ENCODE results near the gene EDEM3.

DNA sequence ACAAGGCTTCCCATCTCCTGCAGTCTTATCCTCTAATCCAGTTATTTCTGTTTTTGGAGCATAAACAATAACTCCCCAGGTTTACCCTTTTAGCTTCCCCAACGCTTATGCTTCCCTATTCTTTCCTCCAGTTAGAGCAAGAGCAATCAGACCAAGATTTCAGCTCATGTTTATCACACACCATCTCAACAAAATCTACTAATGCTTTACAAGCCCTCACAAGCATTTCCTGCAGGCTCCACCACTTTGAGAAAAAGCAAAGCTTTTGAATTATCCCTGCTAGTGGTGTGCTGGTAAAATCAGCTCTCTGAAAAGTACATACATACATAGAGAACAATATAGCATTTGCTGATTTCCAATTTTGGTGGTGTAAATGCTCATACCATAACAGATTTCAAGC, 92.9 kb downstream of the EDEM3 start:
- TF ChIP-seq, protein P1, sequence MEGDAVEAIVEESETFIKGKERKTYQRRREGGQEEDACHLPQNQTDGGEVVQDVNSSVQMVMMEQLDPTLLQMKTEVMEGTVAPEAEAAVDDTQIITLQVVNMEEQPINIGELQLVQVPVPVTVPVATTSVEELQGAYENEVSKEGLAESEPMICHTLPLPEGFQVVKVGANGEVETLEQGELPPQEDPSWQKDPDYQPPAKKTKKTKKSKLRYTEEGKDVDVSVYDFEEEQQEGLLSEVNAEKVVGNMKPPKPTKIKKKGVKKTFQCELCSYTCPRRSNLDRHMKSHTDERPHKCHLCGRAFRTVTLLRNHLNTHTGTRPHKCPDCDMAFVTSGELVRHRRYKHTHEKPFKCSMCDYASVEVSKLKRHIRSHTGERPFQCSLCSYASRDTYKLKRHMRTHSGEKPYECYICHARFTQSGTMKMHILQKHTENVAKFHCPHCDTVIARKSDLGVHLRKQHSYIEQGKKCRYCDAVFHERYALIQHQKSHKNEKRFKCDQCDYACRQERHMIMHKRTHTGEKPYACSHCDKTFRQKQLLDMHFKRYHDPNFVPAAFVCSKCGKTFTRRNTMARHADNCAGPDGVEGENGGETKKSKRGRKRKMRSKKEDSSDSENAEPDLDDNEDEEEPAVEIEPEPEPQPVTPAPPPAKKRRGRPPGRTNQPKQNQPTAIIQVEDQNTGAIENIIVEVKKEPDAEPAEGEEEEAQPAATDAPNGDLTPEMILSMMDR (conservative IDR thresholded peaks at IDR 0.05), result no peak
- TF ChIP-seq ZFX (IDR thresholded peaks at IDR 0.05), result no peak

Data from C4-2B (cell line).